ENCODE results near the gene CHFR.
"Not testable (repeated sequence)": the region's sequence is repeated elsewhere in the genome, so short reads cannot be mapped to it uniquely, and the experiment has no call there.

DNA sequence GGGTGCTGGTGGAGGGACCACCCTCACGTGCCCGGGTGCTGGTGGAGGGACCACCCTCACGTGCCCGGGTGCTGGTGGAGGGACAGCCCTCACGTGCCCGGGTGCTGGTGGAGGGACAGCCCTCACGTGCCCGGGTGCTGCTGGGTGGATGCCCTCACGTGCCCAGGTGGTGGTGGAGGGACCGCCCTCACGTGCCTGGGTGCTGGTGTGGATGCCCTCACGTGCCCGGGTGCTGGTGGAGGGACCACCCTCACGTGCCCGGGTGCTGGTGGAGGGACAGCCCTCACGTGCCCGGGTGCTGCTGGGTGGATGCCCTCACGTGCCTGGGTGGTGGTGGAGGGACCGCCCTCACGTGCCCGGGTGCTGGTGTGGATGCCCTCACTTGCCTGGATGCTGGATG lies 30.4 kb downstream of the CHFR start:
- not testable (repeated sequence) for TF ChIP-seq POLR2A (conservative IDR thresholded peaks at IDR 0.05); MIER1 (IDR thresholded peaks at IDR 0.05; ENCODE audit: low read depth)

Measured in K562 (cell line).